GM19467 (cell line): ENCODE results near the gene IFNLR1.

ENCODE experiments used
- ATAC-seq: cut with Tn5 transposase; IDR thresholded peaks from one replicate; pipeline ENCODE4 v1.9.1; 2021; ENCODE audit warnings: mild to moderate bottlenecking, moderate library complexity; ENCODE audit not compliant: unreplicated experiment

Gene IFNLR1

DNA sequence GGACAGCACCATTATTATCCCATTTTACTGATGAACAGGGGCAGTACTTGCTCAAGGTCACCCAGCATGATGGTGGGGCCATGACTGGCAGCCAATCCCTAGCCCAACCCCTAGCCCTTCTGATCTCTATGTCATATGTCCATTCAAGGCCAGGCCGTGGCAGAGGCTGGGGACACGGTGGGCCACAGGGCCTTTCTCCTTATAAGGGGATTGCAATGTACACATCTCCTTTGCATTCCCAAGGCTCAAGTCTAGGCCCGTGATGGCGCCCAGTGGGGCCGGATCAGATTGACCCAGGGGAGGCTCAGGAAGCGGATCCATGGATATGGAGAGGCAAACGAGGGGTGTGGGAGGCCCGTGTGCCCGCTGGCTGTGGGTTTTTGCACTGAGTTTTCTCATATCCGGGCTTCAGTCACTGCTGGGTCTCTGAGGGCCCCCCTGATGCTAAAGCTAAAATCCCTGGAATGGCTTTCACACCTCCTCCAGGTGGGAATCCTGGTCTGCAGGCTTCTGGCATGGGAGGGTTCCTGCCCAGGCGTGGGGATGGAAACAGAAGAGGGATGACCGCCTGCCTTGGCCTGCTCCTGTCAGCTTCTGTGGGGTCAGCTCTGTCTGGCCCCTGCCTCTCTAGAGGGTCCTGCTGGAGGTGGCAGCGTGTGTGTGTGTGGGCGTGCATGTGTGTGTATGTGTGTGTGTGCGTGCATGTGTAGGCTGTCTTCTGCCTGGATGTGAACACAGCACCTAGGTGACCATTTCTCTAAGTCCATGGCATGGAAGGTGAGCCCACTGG is 77.2 kb downstream of the IFNLR1 start:
- ATAC-seq: no peak

DNA sequence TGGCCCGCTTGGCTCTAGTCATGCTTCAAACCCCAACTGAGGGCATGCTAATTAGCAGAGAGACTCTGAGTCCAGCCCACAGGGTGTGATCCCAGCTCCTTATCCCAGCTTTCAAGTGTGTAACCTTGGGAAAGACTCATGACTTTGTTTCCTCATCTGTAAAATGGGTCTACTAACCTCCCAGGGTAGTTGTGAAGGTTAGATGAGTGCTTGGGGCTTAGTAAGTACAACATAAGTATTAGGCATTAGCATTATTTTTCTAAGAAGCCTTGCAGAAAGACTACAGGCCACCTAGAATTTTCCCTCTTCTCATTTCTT is 78.0 kb downstream of the IFNLR1 start:
- no peak for ATAC-seq

DNA sequence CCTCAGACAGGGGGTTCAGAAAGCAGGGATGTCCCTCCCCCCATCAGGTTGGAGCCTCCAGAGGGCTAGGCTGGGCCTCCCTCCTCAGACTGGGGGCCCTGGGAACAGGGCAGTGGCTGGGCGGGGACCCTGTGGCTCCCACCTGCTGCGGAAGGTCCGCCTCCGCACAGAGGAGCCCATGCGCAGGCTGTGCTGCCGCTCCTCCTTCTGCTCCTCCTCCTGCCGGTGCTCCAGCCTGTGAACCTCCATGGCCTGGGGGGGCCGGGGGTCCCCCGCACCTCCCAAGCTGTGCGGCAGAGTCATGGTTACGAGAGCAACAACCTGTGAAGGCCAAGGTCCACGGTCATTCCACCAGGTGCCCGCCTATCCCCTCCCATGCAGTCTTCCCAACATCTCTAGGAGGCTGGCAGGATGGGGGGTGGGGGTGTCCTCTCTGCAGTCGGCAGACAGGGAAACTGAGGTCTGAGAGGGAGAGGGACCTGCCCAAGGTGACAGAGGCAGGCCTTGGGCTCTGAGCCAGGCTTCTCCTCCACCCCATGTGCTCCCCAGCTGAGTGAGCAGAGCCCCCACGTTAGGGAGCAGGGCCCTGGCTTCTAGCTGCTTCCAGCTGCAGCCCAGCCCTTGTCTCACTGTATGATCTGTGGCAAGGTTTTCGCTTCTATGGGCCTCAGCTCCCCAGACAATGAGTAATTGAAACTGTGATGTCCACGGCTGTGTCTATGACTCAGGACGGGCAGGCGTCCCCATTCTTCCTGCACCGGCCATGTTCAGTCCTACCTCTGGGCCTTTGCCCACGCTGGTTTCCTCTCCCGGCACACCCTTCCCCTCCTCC is 78.5 kb downstream of the IFNLR1 start:
- no peak for ATAC-seq

DNA sequence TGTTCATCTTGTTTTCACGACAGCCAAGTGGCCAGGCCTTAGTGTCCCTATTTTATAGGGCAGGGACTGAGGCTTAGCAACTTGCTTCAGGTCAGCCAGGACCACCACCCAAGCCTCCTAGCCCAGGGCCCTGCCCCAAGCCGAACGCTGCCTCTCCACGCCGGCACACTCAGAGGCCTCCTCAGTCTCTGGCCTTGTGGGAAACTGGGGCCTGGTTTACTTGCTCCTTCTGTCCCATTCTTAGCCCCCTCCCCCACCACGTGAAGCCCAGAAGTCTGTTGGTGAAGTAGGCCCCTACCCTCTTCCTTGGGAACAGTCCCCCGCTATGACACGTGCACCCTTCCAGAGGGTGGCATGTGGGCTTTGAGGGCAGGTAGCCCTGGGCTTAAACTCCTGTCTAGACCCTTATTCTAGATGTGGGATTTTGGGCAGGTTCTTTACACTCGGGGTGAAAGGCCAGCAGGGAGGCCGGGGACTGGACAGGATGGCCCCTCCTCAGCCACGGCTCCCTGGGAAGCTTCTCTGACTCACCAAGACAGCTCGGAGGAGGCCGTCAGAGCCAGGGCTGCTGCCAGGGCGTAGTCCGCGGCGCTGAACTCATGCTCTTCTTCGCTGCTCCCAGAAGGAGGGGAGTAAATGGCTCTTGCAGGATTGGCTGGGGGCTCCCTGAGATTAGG is 79.5 kb downstream of the IFNLR1 start:
- ATAC-seq: no peak

DNA sequence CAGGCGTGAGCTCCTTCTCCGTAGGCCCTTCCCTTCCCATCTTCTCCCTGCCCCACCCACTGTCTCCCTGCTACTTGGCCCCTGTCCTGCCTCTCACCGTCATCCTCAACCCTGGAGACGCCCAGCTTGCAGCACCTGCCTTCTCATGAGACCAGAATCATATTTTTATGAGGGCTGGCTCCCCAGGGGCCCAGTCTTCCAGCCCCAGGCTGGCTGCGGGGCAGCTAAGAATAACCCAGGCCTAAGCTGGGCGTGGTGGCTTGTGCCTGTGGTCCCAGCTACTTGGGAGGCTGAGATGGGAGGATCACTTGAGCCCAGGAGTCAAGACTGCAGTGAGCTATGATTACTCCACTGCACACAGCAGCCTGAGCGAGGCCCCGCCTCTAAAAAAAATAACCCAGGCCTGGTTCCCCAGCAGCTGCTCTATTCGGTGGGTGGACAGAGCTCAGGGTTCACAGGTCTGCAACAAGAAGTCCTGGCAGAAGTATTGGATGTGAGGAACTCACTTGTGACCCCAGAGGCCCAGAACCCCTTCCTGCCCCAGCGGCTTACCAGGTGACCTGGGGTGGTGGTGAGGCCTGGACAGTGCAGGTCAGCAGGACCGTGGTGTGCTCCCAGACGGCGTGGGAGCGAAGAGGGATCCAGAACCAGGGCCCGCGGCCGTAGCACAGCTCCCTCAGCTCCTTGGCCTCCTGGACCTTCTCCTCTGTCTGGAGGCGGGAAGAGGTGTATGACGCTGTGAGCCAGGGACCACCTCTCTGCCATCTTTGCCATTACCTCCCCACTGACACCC is 81.5 kb downstream of the IFNLR1 start:
- no peak for ATAC-seq

DNA sequence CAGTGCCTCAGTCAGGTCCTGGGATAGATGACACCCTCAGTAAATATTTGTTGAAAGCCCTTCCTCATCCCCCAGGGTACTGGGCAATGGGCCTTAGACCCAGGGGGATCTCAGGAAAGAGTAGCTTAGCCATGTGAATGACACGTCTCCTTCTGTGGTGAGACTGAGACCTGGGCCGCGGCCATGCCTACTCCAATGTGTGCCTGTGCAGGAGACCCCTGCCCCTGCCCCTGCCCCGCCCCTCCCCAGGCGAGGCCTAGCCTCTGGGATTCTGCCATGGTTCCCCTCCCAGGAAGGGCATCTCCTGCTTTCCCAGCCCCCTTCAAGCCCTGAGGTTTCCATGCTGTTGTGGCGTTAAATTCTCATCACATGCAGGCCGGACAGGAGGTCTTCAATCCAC is 82.2 kb downstream of the IFNLR1 start:
- no peak for ATAC-seq
